ENCODE measurements around the gene ADGRA1. TPM values are rescaled to one million over a fixed set of nuclear protein-coding genes. Genes with fewer than 3 reads are reported as not detected.

The ADGRA1 gene
- total RNA-seq, 4 donors from 2014 or later, result 0.13 to 0.40 (median 0.29) TPM

DNA sequence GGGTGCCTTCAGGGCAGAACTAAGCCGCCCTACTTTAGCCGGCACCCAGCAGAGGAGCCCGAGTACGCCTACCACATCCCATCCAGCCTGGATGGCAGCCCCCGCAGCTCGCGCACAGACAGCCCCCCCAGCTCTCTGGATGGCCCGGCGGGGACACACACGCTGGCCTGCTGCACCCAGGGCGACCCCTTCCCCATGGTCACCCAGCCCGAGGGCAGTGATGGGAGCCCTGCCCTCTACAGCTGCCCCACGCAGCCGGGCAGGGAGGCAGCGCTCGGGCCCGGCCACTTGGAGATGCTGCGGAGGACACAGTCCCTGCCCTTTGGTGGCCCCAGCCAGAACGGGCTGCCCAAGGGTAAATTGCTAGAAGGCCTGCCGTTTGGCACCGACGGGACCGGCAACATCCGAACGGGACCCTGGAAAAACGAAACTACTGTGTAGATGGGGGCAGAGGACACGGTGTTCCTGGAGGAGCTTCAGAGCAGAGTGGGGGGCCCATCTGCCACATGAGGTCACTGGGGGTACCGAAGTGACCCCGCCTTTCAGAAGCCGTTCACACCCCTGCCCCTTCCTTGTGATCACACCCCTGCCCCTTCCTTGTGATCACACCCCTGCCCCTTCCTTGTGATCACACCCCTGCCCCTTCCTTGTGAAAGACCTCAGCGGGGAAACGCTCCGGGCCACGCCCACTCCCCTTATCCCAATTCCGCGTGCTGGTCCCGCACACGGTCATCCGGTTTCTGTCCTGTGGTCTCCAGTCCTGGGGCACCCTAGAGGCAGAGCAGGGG, 41.5 kb downstream of the ADGRA1 start:
- intact Hi-C loops (cut with DNase I), result loop anchor here (10.0 kb wide), 2 partner anchors 224 to 474 kb away; no protein-coding TSS in a partner anchor
- 80 to 82% methylated on average over 15 to 28 of the region's 39 CpGs for WGBS, 2 donors
- Histone ChIP-seq H3K27ac (no peak overlapping the region), H3K4me3 (replicated peaks in 1 of 3) (no peak overlapping the region), H3K4me1 (peaks cover 0 to 4% of the 10 kb centered on the region in 2 donors), H3K27me3 (no peaks in the 10 kb centered on the region), H3K36me3 (no peaks in the 10 kb centered on the region), H3K9me3 (no peaks in the 10 kb centered on the region)
- no peak for TF ChIP-seq POLR2A (IDR thresholded peaks at IDR 0.05)
- TF ChIP-seq CTCF (IDR thresholded peaks at IDR 0.05), result no peak
- DNase-seq, result no peak

DNA sequence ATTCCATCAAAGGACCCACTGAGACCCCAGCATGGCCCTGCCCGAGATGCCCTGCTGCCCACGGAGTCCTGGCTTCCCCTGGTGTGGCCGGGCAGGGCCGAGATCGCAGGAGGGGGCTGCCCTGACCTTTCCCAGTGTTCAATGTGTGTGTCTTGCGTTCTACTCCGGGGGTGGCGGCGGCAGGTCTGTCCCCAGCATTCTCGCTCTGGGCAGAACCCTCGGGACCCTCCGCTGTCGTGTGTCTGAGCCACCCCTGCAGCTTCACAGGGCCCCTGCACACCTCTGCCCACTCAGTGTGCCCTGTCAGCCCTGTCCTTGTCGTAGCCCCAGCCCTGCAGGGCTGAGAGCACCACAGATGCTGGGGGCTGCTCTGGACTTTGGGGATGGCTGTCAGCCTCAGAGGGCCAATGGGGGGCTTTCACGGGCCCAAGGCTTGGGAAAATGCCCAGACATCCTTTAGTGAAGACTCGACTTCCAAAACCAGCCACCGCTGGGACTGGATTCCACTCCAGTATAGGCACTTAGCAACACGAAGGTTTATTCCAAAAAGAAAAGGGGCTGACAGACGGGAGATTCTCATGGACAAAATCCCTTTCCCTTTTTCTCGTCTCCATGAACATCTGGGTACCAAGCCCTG, 42.3 kb downstream of the ADGRA1 start:
- Histone ChIP-seq H3K9me3 (no peaks in the 10 kb centered on the region), H3K36me3 (no peaks in the 10 kb centered on the region), H3K4me3 (replicated peaks in 1 of 3) (no peak overlapping the region), H3K27me3 (no peaks in the 10 kb centered on the region), H3K4me1 (peaks cover 0 to 4% of the 10 kb centered on the region in 2 donors), H3K27ac (no peak overlapping the region)
- TF ChIP-seq POLR2A (IDR thresholded peaks at IDR 0.05) (no peak), CTCF (IDR thresholded peaks at IDR 0.05) (no peak)
- 42 to 75% methylated on average over 7 to 20 of the region's 20 CpGs for WGBS, 2 donors
- intact Hi-C loops (cut with DNase I), result loop anchor here (10.0 kb wide), 2 partner anchors 225 to 475 kb away; no protein-coding TSS in a partner anchor
- DNase-seq, result no peak

GRCh38 chr10:133130602-133131001, 42.9 kb downstream of the ADGRA1 start:
- no peak for DNase-seq
- Histone ChIP-seq H3K27me3 (no peaks in the 10 kb centered on the region), H3K4me1 (peaks cover 0 to 4% of the 10 kb centered on the region in 2 donors), H3K27ac (no peak overlapping the region), H3K9me3 (no peaks in the 10 kb centered on the region), H3K36me3 (no peaks in the 10 kb centered on the region), H3K4me3 (replicated peaks in 1 of 3) (no peak overlapping the region)
- TF ChIP-seq POLR2A (IDR thresholded peaks at IDR 0.05) (no peak), CTCF (IDR thresholded peaks at IDR 0.05) (no peak)
- 88 to 89% methylated on average over 11 of the region's 11 CpGs for WGBS, 2 donors
- intact Hi-C loops (cut with DNase I), result no loop called here

GRCh38 chr10:133131053-133131452, 43.3 kb downstream of the ADGRA1 start:
- Histone ChIP-seq H3K27ac (no peak overlapping the region), H3K4me3 (replicated peaks in 1 of 3) (no peak overlapping the region), H3K4me1 (peaks cover 0 to 4% of the 10 kb centered on the region in 2 donors), H3K9me3 (no peaks in the 10 kb centered on the region), H3K27me3 (no peaks in the 10 kb centered on the region), H3K36me3 (no peaks in the 10 kb centered on the region)
- WGBS, 2 donors, result 66 to 67% methylated on average over 15 to 16 of the region's 18 CpGs
- intact Hi-C loops (cut with DNase I), result no loop called here
- DNase-seq, result no peak
- TF ChIP-seq POLR2A (IDR thresholded peaks at IDR 0.05) (no peak), CTCF (IDR thresholded peaks at IDR 0.05) (no peak)
